Central memory CD8-positive, alpha-beta T cell (primary cell): ENCODE results near the gene DNAAF8.

Source experiments
- ATAC-seq: fragments of 150-1000 bp; cut with Tn5 transposase; replicated peaks from 2 replicates; pipeline ENCODE4 v1.10.0; 2022; ENCODE audit warnings: mild to moderate bottlenecking, moderate FRiP score, moderate number of reproducible peaks; ENCODE audit not compliant: poor library complexity, severe bottlenecking; ENCODE audit errors: extremely low read depth
- DNase-seq, 2 donors: peaks; one replicate each; pipeline ENCODE4 v3.0.0; 2021; ENCODE audit warnings: low spot score in 2 of 2
- H3K27ac Mint-ChIP-seq: one replicate; pipeline ENCODE4 v1.8.0; 2022; ENCODE audit warnings: low read depth, mild to moderate bottlenecking, moderate library complexity, mixed read lengths
- H3K27me3 Mint-ChIP-seq: one replicate; pipeline ENCODE4 v1.8.0; 2022; ENCODE audit warnings: mixed read lengths
- H3K36me3 Mint-ChIP-seq: one replicate; pipeline ENCODE4 v1.8.0; 2022; ENCODE audit warnings: mild to moderate bottlenecking, moderate library complexity, mixed read lengths; ENCODE audit not compliant: insufficient read depth
- H3K4me1 Mint-ChIP-seq: one replicate; pipeline ENCODE4 v1.8.0; 2022; ENCODE audit warnings: mixed read lengths
- H3K4me3 Mint-ChIP-seq: one replicate; pipeline ENCODE4 v1.8.0; 2022; ENCODE audit warnings: mild to moderate bottlenecking, moderate library complexity, mixed read lengths
- H3K9me3 Mint-ChIP-seq: one replicate; pipeline ENCODE4 v1.8.0; 2022; ENCODE audit warnings: mixed read lengths

The DNAAF8 gene

DNA sequence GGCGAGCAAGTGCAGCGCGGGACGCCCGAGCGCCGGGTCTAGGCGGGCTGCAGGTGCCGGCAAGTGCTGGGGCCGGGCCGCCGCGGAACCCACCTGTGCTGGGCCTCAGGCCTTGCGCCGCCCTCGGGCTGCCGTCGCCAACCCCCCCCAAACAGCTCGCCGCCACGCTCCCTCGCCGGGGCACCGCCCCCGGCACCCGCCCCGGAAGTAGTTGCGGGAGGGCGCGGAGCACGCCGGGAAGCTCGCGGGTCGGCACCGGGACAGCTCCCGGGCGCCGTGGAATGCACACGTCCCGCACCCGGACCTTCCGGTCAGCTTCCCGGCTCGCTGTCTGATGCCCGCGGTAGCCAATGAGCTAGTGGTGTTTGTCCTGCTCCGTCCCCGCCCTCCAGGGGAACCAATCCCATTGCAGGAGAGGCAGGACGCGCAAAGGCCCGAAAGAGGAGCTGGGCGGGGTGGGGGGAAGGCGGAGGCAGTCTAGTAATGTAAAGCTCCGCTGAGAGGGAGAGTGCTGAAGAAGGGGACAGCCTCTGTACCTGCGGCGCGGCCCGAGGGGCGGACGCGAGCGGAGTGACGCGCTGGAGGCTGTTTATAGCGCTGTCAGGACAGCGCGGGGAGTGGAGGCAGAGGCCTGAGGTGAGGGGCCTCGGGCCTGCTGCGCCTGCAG is at the start of gene DNAAF8, which contains the start of gene ANKS3:
Gene DNAAF8, plus strand, starts transcription at position 475 of the 667 bp plus-strand sequence. CDS start 1,978 bp downstream, outside the sequence.
Gene ANKS3, minus strand, starts transcription at position 209 of the 667 bp plus-strand sequence. CDS start 4,122 bp downstream, outside the sequence.
- peak within 1 kb of the TSS; percentile 92 for H3K4me3 Mint-ChIP-seq
- peaks cover 9% of the 10 kb centered on the region for H3K36me3 Mint-ChIP-seq
- H3K27ac Mint-ChIP-seq: peak within 1 kb of the TSS; percentile 63
- ATAC-seq (peak; percentile 80), DNase-seq (peak; percentile 60 to 63)
- no peaks in the 10 kb centered on the region for H3K27me3 Mint-ChIP-seq
- peaks cover 19% of the 10 kb centered on the region for H3K4me1 Mint-ChIP-seq
- H3K9me3 Mint-ChIP-seq: no peaks in the 10 kb centered on the region

DNA sequence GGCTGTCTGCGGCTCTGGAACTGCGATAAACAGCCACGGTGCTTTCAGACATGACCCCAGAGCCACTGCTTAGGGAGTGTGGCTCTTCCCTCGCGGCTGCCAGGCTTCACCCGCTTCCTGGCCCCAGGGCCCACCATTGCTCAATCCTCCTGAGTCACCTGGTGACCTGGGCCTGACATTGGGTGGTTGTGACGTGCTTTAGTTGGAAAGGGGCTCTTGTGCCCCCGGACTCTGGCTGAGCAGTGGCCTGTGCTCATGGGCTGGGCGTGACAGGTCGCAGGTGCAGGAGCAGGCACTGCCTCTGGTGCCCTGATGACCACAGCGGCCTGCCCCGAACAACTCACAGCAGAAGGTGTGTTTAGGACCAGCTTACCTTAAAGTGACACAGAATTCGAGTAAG is 49.6 kb upstream of the DNAAF8 start:
- H3K36me3 Mint-ChIP-seq: peaks cover 14% of the 10 kb centered on the region
- DNase-seq (no peak), ATAC-seq (no peak)
- no peak overlapping the region for H3K27ac Mint-ChIP-seq
- H3K4me3 Mint-ChIP-seq: no peak overlapping the region
- H3K27me3 Mint-ChIP-seq: no peaks in the 10 kb centered on the region
- H3K9me3 Mint-ChIP-seq: no peaks in the 10 kb centered on the region
- no peaks in the 10 kb centered on the region for H3K4me1 Mint-ChIP-seq

DNA sequence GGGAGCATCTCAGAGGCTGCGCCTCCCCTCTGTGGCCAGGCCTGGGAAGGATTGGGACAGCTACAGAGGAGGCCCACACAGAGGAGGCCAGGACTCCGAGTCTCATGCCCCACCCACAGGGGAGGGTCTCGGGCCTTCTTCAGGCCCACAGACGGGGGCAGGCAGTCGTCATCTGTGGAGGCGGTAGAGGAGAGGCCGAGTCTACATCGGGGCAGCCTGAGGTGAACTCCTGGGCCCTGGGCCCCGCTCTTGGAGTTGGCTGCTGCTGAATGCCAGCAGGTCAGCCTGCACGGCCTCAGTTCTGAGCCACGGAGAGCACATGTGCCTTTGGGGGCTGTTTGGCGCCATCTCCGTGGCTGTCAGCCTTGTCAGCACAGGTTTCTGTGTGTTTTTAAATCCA is 49.0 kb upstream of the DNAAF8 start:
- no peak overlapping the region for H3K27ac Mint-ChIP-seq
- no peaks in the 10 kb centered on the region for H3K27me3 Mint-ChIP-seq
- peaks cover 12% of the 10 kb centered on the region for H3K36me3 Mint-ChIP-seq
- H3K4me1 Mint-ChIP-seq: no peaks in the 10 kb centered on the region
- no peak for DNase-seq
- ATAC-seq: no peak
- no peaks in the 10 kb centered on the region for H3K9me3 Mint-ChIP-seq
- H3K4me3 Mint-ChIP-seq: no peak overlapping the region

DNA sequence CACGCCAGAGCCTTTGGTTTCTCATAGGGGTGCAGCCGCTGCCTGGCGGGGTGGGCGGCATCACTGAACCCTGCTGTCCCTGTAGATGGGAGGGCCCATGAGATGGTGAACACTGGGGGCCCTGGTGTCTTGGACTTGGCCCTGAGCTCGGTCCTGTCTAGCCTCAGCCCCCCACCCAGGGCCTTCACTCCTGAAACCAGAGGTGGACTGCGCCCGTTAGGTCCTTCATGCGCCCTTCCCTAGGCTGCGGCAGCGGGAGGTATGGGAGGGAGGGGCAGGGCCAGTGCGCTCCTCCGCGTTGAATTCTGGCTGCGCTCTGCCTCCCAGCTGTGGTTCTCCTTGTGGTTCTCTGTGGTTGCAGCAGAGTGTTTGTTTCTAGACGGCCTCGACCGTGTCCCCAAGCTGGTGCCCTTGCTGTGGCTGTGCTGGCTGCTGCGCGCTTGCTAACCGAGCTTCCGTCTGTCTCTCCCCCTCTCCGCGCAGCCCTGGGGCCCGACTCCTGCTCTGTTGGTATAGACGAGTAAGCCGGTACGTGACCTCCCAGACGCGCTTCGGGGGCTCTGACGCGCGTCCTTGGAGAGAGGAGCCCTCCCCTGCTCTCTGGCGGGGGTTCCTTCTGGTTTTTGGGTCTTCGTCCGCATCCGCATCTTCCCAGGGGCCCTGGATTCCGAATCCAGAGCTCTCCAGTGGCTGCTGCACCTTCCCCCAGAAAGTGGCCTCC is 48.4 kb upstream of the DNAAF8 start:
- H3K27ac Mint-ChIP-seq: no peak overlapping the region
- no peak for DNase-seq
- H3K9me3 Mint-ChIP-seq: no peaks in the 10 kb centered on the region
- H3K36me3 Mint-ChIP-seq: peaks cover 15% of the 10 kb centered on the region
- H3K4me1 Mint-ChIP-seq: no peaks in the 10 kb centered on the region
- H3K4me3 Mint-ChIP-seq: no peak overlapping the region
- ATAC-seq: no peak
- H3K27me3 Mint-ChIP-seq: no peaks in the 10 kb centered on the region

DNA sequence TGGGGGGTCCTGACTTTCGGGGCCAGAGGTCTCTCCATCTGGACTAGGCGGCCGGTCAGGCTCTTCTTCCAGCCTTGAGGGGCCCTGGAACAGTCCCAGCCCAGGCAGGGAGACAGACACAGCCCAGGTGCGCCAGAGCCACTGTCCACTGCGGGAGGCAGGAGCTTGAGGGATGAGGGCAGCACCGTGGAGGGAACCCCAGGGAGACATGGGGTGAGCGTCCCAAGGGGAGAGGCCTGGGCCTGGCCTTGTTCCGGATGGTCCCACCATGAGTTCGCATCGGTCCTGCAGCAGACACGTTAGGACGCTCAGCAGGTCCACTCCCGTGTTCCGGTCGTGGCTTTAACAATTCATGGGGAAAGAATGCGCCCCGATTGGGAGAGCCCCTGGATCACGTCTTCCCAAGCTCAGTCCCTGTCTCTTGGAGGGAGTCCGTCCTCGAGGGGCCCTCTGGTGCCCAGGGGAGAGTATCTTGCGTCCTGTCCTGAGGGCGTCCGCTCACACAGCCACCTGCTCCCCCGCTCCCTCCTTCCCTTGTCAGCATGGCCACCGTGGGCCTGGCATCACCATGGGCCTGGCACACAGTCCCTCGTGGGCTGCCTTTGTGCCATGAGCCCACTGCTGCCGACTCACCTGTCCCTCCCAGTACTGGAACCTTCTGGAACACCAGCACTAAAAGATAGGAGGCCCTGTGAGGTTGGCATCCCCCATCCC is 47.7 kb upstream of the DNAAF8 start:
- no peak for ATAC-seq
- H3K36me3 Mint-ChIP-seq: peaks cover 14% of the 10 kb centered on the region
- DNase-seq: no peak
- H3K27ac Mint-ChIP-seq: peak overlapping the region; percentile 62
- H3K4me1 Mint-ChIP-seq: peaks cover 4% of the 10 kb centered on the region
- no peaks in the 10 kb centered on the region for H3K27me3 Mint-ChIP-seq
- H3K9me3 Mint-ChIP-seq: no peaks in the 10 kb centered on the region
- no peak overlapping the region for H3K4me3 Mint-ChIP-seq

DNA sequence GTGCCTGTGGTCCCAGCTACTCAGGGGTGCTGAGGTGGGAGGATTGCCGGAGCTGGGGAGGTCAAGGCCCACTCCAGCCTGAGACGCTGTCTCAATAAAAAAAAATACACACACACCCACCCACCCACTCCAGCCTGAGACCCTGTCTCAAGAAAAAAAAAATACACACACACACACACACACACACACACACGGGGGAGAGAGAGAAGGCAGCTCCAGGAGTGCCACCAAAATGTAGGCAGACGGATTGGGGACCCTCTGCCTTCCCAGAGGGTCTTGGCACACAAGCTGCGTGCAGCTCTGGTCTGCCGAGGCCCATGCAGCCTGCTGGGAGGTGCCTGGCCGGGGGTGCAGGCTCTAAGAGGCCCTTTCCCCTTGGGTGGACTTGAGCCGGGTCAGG is 46.9 kb upstream of the DNAAF8 start:
- Mint-ChIP-seq H3K4me1 (peaks cover 6% of the 10 kb centered on the region), H3K9me3 (no peaks in the 10 kb centered on the region), H3K27me3 (no peaks in the 10 kb centered on the region), H3K27ac (peak overlapping the region; percentile 62), H3K4me3 (no peak overlapping the region), H3K36me3 (peaks cover 14% of the 10 kb centered on the region)
- DNase-seq: no peak
- no peak for ATAC-seq

DNA sequence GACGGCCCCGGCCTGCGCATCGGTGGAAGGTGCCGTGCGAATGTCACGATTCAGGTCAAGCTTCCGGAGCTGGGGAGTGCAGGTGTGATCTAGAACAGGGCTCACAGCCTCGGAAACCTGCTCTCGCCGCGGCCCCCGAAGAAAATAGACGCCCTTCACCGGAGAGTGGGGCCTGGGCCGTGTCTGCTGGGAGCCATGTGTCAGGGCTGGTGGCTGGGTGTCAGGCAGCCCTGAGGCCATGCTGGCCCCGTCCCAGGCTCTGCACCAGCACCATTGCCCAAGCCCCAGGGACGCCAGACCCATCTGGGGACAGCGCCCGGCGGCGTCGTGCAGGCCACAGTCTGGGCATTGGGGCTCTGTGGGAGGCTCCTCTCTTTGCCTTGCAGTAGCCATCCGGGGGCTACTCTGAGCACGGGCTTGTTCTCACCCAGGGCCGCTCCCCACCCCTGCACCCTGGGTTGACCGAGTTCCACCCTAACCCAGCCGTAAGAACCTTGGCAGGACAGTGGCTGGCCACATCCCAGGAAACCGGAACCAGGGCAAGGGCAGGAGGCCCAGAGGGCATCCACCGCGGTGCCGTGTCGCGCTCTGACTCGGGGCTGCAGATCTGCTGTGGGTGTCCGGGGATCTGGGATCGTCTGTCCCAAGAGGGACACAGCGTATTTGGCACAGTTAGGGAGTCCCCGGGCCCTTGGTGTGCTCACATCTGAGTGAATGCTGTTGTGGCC is 46.2 kb upstream of the DNAAF8 start:
- Mint-ChIP-seq H3K36me3 (peaks cover 17% of the 10 kb centered on the region), H3K27me3 (no peaks in the 10 kb centered on the region), H3K27ac (peak overlapping the region; percentile 62), H3K9me3 (no peaks in the 10 kb centered on the region), H3K4me3 (no peak overlapping the region), H3K4me1 (peaks cover 9% of the 10 kb centered on the region)
- no peak for ATAC-seq
- no peak for DNase-seq

DNA sequence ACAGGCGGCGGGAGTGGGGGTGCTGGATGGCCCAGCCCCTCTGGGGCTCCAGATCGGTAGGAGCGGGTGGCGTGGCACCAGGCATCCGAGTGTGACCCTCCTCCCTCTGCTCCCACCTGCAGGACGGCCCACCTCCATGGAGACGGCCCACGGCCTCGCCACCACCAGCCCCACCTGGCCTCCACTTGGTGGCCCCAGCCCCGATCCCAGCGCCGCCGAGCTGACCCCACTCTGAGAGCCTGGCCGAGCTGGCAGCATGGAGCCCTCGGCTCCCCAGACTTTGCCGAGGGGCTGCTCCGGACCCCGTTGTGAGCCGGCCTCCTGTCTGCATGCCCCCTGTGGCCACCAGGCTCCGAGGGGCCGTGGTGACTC is 45.7 kb upstream of the DNAAF8 start:
- ATAC-seq (no peak), DNase-seq (no peak)
- peaks cover 21% of the 10 kb centered on the region for H3K36me3 Mint-ChIP-seq
- no peak overlapping the region for H3K4me3 Mint-ChIP-seq
- H3K9me3 Mint-ChIP-seq: no peaks in the 10 kb centered on the region
- H3K4me1 Mint-ChIP-seq: peaks cover 9% of the 10 kb centered on the region
- no peak overlapping the region for H3K27ac Mint-ChIP-seq
- H3K27me3 Mint-ChIP-seq: no peaks in the 10 kb centered on the region

DNA sequence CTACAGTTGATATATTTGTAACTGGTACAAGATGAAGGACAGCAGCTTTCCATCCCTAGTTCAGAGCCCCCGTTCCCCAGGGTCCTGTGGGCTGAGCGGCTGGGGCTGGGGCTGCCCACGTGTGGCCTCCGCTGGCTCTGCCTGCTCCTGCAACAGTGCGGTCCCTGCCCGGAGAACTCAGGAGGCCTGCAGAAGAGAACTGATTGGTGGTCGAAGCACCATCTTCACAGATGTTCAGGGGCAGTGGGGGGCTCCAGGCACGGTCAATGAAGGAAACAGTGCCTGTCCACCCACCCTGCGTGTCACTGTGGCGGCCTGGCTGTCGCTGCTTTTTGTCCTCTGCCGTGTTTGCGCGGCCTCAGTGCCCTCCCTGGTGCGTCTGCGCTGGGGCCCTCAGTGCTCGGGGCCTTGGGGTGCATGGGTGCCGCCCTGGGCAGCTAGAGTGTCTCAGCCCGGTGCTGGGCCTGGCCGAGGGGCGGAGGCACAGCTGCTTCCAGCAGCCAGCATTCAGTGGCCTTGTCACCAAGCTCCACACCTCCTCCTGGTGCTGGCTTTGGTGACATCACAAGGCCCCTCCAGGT is 45.2 kb upstream of the DNAAF8 start:
- ATAC-seq: no peak
- Mint-ChIP-seq H3K36me3 (peaks cover 21% of the 10 kb centered on the region), H3K4me1 (peaks cover 9% of the 10 kb centered on the region), H3K27ac (no peak overlapping the region), H3K9me3 (no peaks in the 10 kb centered on the region), H3K27me3 (no peaks in the 10 kb centered on the region), H3K4me3 (no peak overlapping the region)
- no peak for DNase-seq

DNA sequence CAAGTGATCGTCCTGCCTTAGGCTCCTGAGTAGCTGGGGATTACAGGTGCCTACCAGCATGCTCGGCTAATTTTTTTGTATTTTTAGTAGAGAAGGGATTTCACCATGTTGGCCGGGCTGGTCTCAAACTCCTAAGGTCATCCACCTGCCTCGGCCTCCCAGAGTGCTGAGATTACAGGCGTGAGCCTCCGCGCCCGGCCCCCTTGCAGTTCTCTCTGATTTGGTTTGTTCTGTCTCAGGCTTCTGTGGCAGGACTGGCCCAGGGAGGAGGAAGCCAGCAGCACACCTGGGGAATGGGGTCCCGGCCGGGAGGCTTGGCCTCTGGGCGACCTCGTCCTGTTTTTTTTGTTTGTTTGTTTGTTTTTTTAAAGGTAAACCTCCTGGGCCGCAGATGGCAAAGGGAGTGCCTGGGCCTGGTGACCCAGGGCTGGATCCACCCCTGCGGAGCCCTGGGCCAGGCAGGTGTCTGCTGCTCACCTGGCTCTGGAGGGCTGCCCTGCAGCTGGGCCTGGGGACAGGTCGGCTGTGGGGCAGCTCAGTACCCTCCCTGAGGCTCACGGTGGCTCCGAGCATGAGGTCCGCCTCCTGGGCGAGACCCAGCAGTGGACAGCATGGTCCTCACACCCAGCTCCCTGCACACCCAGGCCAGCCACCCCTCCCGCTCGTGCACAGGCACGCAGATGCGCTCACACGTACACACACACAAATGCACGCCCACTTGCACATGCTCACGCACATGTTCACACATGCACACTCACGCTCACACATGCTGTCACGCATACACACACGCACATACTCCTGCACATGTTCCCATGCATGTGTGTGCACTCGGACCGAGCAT is 44.3 kb upstream of the DNAAF8 start:
- H3K4me3 Mint-ChIP-seq: no peak overlapping the region
- DNase-seq (no peak), ATAC-seq (no peak)
- no peaks in the 10 kb centered on the region for H3K9me3 Mint-ChIP-seq
- no peak overlapping the region for H3K27ac Mint-ChIP-seq
- H3K27me3 Mint-ChIP-seq: no peaks in the 10 kb centered on the region
- H3K36me3 Mint-ChIP-seq: peaks cover 26% of the 10 kb centered on the region
- H3K4me1 Mint-ChIP-seq: peaks cover 9% of the 10 kb centered on the region

DNA sequence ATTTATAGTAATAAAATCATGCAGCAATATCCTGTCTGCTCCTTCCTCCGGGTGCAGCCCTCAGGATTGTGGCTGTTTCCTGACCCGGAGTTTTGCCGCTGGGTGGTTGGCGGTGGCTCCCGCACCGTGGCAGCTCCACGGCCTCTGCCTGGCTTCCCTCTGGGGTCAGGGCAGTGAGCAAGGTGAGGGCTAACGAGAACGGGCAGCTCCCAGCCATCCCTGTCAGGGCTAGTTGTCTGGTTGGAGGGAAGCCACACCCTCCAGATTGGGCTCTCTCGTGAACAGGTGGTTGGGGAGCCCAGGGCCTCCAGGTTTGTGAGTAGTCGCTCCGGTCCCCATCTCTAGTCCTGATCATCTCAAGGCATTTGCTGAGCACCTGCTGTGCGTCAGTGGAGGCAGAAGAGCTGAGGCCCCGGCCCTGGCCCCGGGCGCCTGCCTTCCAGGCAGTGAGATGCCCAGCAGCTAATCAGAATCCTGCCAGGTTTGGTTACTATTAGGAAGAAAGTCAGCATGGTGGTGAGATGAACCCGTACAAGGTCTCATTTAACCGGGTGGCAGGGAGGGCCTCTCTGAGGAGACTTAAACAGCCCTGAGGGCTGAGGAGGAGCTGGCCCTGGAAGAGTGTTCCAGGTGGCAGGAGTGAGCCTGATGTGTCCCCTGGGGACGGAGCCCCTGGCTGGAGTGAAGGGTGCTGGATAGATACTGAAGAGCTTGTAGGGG is 43.2 kb upstream of the DNAAF8 start:
- H3K27me3 Mint-ChIP-seq: no peaks in the 10 kb centered on the region
- peaks cover 15% of the 10 kb centered on the region for H3K4me1 Mint-ChIP-seq
- H3K27ac Mint-ChIP-seq: peak overlapping the region; percentile 68
- no peaks in the 10 kb centered on the region for H3K9me3 Mint-ChIP-seq
- H3K4me3 Mint-ChIP-seq: peak overlapping the region; percentile 53
- DNase-seq: no peak
- H3K36me3 Mint-ChIP-seq: peaks cover 31% of the 10 kb centered on the region
- ATAC-seq: no peak
